K562 (cell line): ENCODE results near the gene SLC5A6. TPM values are rescaled to one million over a fixed set of nuclear protein-coding genes. Genes with fewer than 3 reads are reported as not detected.

ENCODE experiments used
- ATAC-seq: fragments of 200-7000 bp; cut with Tn5 transposase; 3 replicates; pipeline ENCODE4 v1.9.1; 2020; ENCODE audit warnings: moderate library complexity
- BruUV-seq: library from RNA; stranded (reverse); fragments of 400-500 nt; replicated peaks from 2 replicates; lab custom pipeline; 2021; lab: Mats Ljungman, UMichigan
- CTCF ChIA-PET: fragments of 300-600 bp; formaldehyde crosslinking; extraction: SDS; loops from one replicate; lab custom pipeline; 2021; ENCODE audit warnings: low intra/inter-chr PET ratio; lab: Yijun Ruan, JAX
- POLR2A ChIA-PET: fragments of 300-600, 350-650 bp; sonication (Branson Sonifier 250); formaldehyde crosslinking; extraction: SDS; loops from one replicate; lab custom pipeline; 2021; ENCODE audit warnings: antibody characterized with exemption, inconsistent platforms; lab: Yijun Ruan, JAX
- DNase-seq, 4 experiments: peaks; one replicate each; pipeline versions ENCODE4 v3.0.0 to v3.0.0-alpha.2; 2011 to 2018; ENCODE audit warnings: low spot score in 3 of 4, mixed read lengths in 3 of 4; ENCODE audit errors: extremely low read depth in 1 of 4
- FAIRE-seq: peaks from 2 replicates; lab custom pipeline; 2011; peaks lifted over from hg19 to GRCh38; lab: Jason Lieb, UNC
- H2AFZ ChIP-seq: 2 replicates; pipeline ENCODE4 v1.6.0; 2011; ENCODE audit warnings: low read depth, low read length, control low read depth, inconsistent platforms
- H3K27ac ChIP-seq: fragments of 200-600 bp; 3 replicates; pipeline ENCODE4 v1.8.0; 2011; ENCODE audit warnings: low read depth, mild to moderate bottlenecking, control low read depth, inconsistent platforms, low read length, moderate library complexity, mixed read lengths; ENCODE audit errors: extremely low read depth
- H3K27me3 ChIP-seq, 2 experiments: fragments of 300-600 bp in 1 of 2; 2 replicates in 1 of 2; 3 replicates in 1 of 2; pipeline versions ENCODE4 v1.6.0 to v1.8.0; 2011; ENCODE audit warnings: inconsistent platforms in 2 of 2, low read length in 2 of 2, mild to moderate bottlenecking in 1 of 2, mixed read lengths in 1 of 2, moderate library complexity in 1 of 2; ENCODE audit not compliant: control insufficient read depth in 2 of 2, insufficient read depth in 2 of 2
- H3K36me3 ChIP-seq: fragments of 300-600 bp; 3 replicates; pipeline ENCODE4 v1.8.0; 2011; ENCODE audit warnings: mild to moderate bottlenecking, low read length, inconsistent platforms; ENCODE audit not compliant: control insufficient read depth, insufficient read depth
- H3K4me1 ChIP-seq, 2 experiments: fragments of 200-600 bp in 1 of 2; replicated peaks in 1 of 2; 2 replicates in 1 of 2; 3 replicates in 1 of 2; pipeline versions ENCODE4 v1.5.1 to v1.8.0; 2011; ENCODE audit warnings: inconsistent platforms in 2 of 2, low read length in 2 of 2, mild to moderate bottlenecking in 1 of 2, mixed read lengths in 1 of 2, moderate library complexity in 1 of 2; ENCODE audit not compliant: control insufficient read depth in 2 of 2, insufficient read depth in 2 of 2
- H3K4me2 ChIP-seq: 2 replicates; pipeline ENCODE4 v1.6.1; 2011; ENCODE audit warnings: low read length, control low read depth, inconsistent platforms, mixed read lengths; ENCODE audit not compliant: insufficient read depth
- H3K4me3 ChIP-seq: fragments of 200-600 bp; sonication (generic), shearing (Covaris generic); 2 replicates; pipeline ENCODE4 v1.5.1; 2016; ENCODE audit warnings: control low read depth, inconsistent platforms
- H3K79me2 ChIP-seq: fragments of 200-600 bp; 3 replicates; pipeline ENCODE4 v1.8.0; 2011; ENCODE audit warnings: low read length, inconsistent platforms; ENCODE audit not compliant: control insufficient read depth, insufficient read depth
- H3K9ac ChIP-seq, 2 experiments: 2 replicates each; pipeline versions ENCODE4 v1.6.0 to v1.6.1; 2011; ENCODE audit warnings: low read depth in 2 of 2, low read length in 2 of 2, control low read depth in 1 of 2, inconsistent platforms in 1 of 2, mild to moderate bottlenecking in 1 of 2, mixed read lengths in 1 of 2; ENCODE audit not compliant: insufficient read depth in 1 of 2
- H3K9me1 ChIP-seq: one replicate; pipeline ENCODE4 v1.6.0; 2011; ENCODE audit warnings: inconsistent platforms, mild to moderate bottlenecking, low read length, moderate library complexity; ENCODE audit not compliant: control insufficient read depth, insufficient read depth
- H3K9me3 ChIP-seq: replicated peaks from 2 replicates; pipeline ENCODE4 v1.5.1; 2011; ENCODE audit warnings: low read depth, low read length, inconsistent platforms; ENCODE audit not compliant: control insufficient read depth, insufficient read depth
- H4K20me1 ChIP-seq: replicated peaks from 2 replicates; pipeline ENCODE4 v1.6.1; 2011; ENCODE audit warnings: low read length, inconsistent platforms, mixed read lengths; ENCODE audit not compliant: control insufficient read depth, insufficient read depth
- ADNP ChIP-seq: fragments of 200-800 bp; sonication (Bioruptor generic); IDR thresholded peaks from 2 replicates; pipeline ENCODE4 v1.6.1; 2016; ENCODE audit warnings: missing genetic modification characterization, missing compliant biosample characterization
- CBFA2T2 ChIP-seq: fragments of 450-650 bp; conservative IDR thresholded peaks from 2 replicates; pipeline ENCODE4 v1.6.1; 2017; ENCODE audit warnings: mild to moderate bottlenecking
- EP400 ChIP-seq: fragments of 450-650 bp; IDR thresholded peaks from 2 replicates; pipeline ENCODE4 v1.6.1; 2017; ENCODE audit warnings: antibody characterized with exemption, mild to moderate bottlenecking, moderate library complexity
- HNRNPK ChIP-seq: fragments of 200-400 bp; formaldehyde crosslinking; IDR thresholded peaks from one replicate; pipeline ENCODE4 v1.6.1; 2018; ENCODE audit warnings: mild to moderate bottlenecking, low read depth, low read length; ENCODE audit not compliant: poor library complexity, severe bottlenecking
- JUN ChIP-seq, 2 experiments: sonication (generic) in 1 of 2; formaldehyde crosslinking in 1 of 2; IDR thresholded peaks; 2 replicates each; pipeline versions ENCODE4 v1.6.1 to v1.8.0; 2012 to 2022; ENCODE audit warnings: borderline replicate concordance in 2 of 2, mild to moderate bottlenecking in 2 of 2, improper control_type of control experiment in 1 of 2, low read depth in 1 of 2, low read length in 1 of 2, missing genetic modification reagents in 1 of 2
- PURB ChIP-seq: sonication (generic); formaldehyde crosslinking; IDR thresholded peaks from 2 replicates; pipeline ENCODE4 v1.9.0; 2021; ENCODE audit warnings: low read depth, mild to moderate bottlenecking, missing genetic modification reagents
- PYGO2 ChIP-seq: fragments of 450-650 bp; IDR thresholded peaks from 2 replicates; pipeline ENCODE4 v1.6.1; 2016; ENCODE audit warnings: mild to moderate bottlenecking, missing genetic modification characterization, moderate library complexity, missing compliant biosample characterization
- ZBTB17 ChIP-seq: fragments of 450-650 bp; formaldehyde crosslinking; IDR thresholded peaks from 2 replicates; pipeline ENCODE4 v1.4.0; 2020; ENCODE audit warnings: mild to moderate bottlenecking
- ZNF140 ChIP-seq: fragments of 250-450 bp; sonication (Bioruptor Pico); IDR thresholded peaks from 2 replicates; pipeline ENCODE4 v1.8.0; 2021; ENCODE audit warnings: moderate library complexity, mild to moderate bottlenecking, inconsistent platforms
- ZNF75A ChIP-seq: fragments of 450-650 bp; formaldehyde crosslinking; IDR thresholded peaks from 2 replicates; pipeline ENCODE4 v1.4.0; 2020; ENCODE audit warnings: mild to moderate bottlenecking
- WGBS: fragments of 100-300 bp; shearing (Covaris generic); methylation state at CpG from one replicate; pipeline ENCODE4 v1.1.6; 2016; ENCODE audit warnings: low coverage, mixed read lengths; ENCODE audit not compliant: insufficient coverage; ENCODE audit errors: missing lambda C conversion rate; 5-methylcytosine and 5-hydroxymethylcytosine counted together
- in situ Hi-C: fragments of 300-500 bp; cut with MboI; formaldehyde crosslinking; loops from 4 replicates; pipeline ENCODE4 v1.15.0; 2018; ENCODE audit warnings: inconsistent platforms, mixed read lengths
- intact Hi-C: fragments of 100-400 bp; cut with micrococcal nuclease; formaldehyde crosslinking; loops from 2 replicates; pipeline ENCODE4 v1.14.2; 2022
- polyA plus RNA-seq, 8 experiments: library from polyadenylated mRNA; depleted of rRNA in 4 of 8; stranded (reverse) in 5 of 8; unstranded in 3 of 8; fragments of >200 nt; fragmentation: Nextera tagmentation in 2 of 8; fragmentation: Illumina TruSeq in 1 of 8; extraction: Ambion mirVana in 2 of 8; extraction: Trizol in 1 of 8; gene quantifications; 2 replicates each; pipeline versions ENCODE4 v1.2.1 to v1.2.3, GENCODE V29; 2011 to 2014; ENCODE audit warnings: inconsistent platforms in 1 of 8, missing spikeins in 1 of 8
- total RNA-seq, 7 experiments: library from RNA; depleted of rRNA in 6 of 7; stranded (reverse); fragments of >200 nt in 6 of 7; fragmentation: Illumina TruSeq in 2 of 7; extraction: Trizol in 2 of 7; gene quantifications; 2 replicates each; pipeline versions ENCODE4 v1.2.1 to v1.2.3, GENCODE V29; 2011 to 2021; ENCODE audit warnings: low replicate concordance in 1 of 7
- TF ChIP-seq, protein P1 (sequence below), 2 experiments: fragments of 450-650 bp; formaldehyde crosslinking in 1 of 2; IDR thresholded peaks; 2 replicates each; pipeline versions ENCODE4 v1.4.0 to v1.6.1; 2014 to 2020; ENCODE audit warnings: mild to moderate bottlenecking in 2 of 2, borderline replicate concordance in 1 of 2, low read depth in 1 of 2

SLC5A6 gene
- total and polyA plus RNA-seq, 9 of the 15 experiments (the other 6 are each of a cell fraction or from before 2014, with no cell fraction given) = 32.6 to 137 (median 107) TPM

DNA sequence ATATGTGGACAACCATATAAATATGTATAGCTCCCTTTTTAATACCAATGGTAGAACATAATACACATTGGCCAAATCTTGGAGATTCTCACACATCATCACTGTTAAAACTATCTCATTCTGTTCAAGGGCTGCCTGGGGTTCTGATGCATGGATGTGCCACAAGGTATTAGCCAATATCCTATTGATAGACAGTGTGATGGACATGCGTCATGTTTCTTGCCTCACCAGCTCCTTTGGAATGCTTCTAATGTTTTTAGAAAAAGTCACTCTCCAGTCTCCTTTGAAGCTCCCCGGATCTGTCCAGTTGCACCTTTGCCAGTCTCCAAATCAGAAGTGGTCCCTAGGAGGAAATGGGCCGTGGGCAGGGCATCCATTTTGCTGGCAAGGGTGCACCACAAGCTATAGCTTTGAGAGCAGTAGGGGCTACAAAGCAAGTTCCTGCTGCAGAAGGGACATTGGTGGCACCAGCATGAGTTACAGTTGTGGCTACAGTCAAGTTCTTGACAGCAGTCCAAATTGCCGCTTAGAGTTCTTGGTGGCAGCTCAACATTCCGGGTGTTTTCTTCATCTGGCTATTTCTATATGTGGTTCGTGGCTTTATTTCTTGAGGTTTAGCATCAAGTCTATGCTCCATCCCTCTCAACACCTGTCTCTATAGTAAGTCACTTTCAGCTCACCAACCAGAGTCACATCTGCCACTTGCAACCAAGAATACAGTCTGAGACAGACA, 25.3 kb downstream of the SLC5A6 start:
- Histone ChIP-seq H3K27ac (no peak overlapping the region), H3K4me2 (no peak overlapping the region), H4K20me1 (no peaks in the 10 kb centered on the region), H3K9ac (no peak overlapping the region), H3K9me1 (no peaks in the 10 kb centered on the region), H2AFZ (no peak overlapping the region), H3K79me2 (no peaks in the 10 kb centered on the region), H3K4me1 (peaks cover 0 to 10% of the 10 kb centered on the region in 2 experiments; a peak in 3 of 5 replicates), H3K36me3 (no peaks in the 10 kb centered on the region), H3K27me3 (no peaks in the 10 kb centered on the region), H3K4me3 (no peak overlapping the region), H3K9me3 (no peaks in the 10 kb centered on the region)
- WGBS = 20% methylated on average over 6 of the region's 6 CpGs
- BruUV-seq = no TSS peak
- ChIA-PET CTCF (interaction anchor here (0.6 kb wide), 1 partner anchor 53 kb away, joined by 3 read pairs; no protein-coding TSS in a partner anchor), POLR2A (interaction anchor here (0.7 to 2.1 kb wide), 3 partner anchors 11 to 144 kb away, joined by 3 to 8 read pairs (median 3); no protein-coding TSS in a partner anchor)
- ATAC-seq (no peak), DNase-seq (no peak), FAIRE-seq (no peak)
- in situ Hi-C loops (no loop called here), intact Hi-C loops (loop anchor here (10.0 kb wide), 1 partner anchor 342 kb away; the partner anchor contains the start of gene DPYSL5)
- no peak for TF ChIP-seq ADNP (tag)
- TF ChIP-seq, protein P1, sequence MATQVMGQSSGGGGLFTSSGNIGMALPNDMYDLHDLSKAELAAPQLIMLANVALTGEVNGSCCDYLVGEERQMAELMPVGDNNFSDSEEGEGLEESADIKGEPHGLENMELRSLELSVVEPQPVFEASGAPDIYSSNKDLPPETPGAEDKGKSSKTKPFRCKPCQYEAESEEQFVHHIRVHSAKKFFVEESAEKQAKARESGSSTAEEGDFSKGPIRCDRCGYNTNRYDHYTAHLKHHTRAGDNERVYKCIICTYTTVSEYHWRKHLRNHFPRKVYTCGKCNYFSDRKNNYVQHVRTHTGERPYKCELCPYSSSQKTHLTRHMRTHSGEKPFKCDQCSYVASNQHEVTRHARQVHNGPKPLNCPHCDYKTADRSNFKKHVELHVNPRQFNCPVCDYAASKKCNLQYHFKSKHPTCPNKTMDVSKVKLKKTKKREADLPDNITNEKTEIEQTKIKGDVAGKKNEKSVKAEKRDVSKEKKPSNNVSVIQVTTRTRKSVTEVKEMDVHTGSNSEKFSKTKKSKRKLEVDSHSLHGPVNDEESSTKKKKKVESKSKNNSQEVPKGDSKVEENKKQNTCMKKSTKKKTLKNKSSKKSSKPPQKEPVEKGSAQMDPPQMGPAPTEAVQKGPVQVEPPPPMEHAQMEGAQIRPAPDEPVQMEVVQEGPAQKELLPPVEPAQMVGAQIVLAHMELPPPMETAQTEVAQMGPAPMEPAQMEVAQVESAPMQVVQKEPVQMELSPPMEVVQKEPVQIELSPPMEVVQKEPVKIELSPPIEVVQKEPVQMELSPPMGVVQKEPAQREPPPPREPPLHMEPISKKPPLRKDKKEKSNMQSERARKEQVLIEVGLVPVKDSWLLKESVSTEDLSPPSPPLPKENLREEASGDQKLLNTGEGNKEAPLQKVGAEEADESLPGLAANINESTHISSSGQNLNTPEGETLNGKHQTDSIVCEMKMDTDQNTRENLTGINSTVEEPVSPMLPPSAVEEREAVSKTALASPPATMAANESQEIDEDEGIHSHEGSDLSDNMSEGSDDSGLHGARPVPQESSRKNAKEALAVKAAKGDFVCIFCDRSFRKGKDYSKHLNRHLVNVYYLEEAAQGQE (IDR thresholded peaks at IDR 0.05; ENCODE audit: borderline replicate concordance) = no peak
- TF ChIP-seq, protein P1 (CRISPR knock-in tag; IDR thresholded peaks at IDR 0.05; ENCODE audit: low read depth) = no peak
- TF ChIP-seq ZNF75A (CRISPR knock-in tag) = no peak
- no peak for TF ChIP-seq EP400
- no peak for TF ChIP-seq PURB (CRISPR knock-in tag)
- no peak for TF ChIP-seq ZBTB17 (CRISPR knock-in tag)
- no peak for TF ChIP-seq ZNF140
- TF ChIP-seq JUN (IDR thresholded peaks at IDR 0.05; ENCODE audit: borderline replicate concordance, low read depth, low read length) = no peak
- TF ChIP-seq JUN (CRISPR knock-in tag; IDR thresholded peaks at IDR 0.05; ENCODE audit: borderline replicate concordance) = no peak
- TF ChIP-seq CBFA2T2 = no peak
- TF ChIP-seq PYGO2 (tag) = no peak
- no peak for TF ChIP-seq HNRNPK
